Prostate gland (tissue), 2 donors: ENCODE measurements around the gene GPRC6A. TPM values are rescaled to one million over a fixed set of nuclear protein-coding genes. Genes with fewer than 3 reads are reported as not detected.
"Not testable (repeated sequence)": the region's sequence is repeated elsewhere in the genome, so short reads cannot be mapped to it uniquely, and the experiment has no call there.

Experiments used
- DNase-seq: peaks from one replicate; pipeline ENCODE4 v3.0.0-alpha.2; 2019; ENCODE audit warnings: low spot score
- H3K27ac ChIP-seq, 2 donors: fragments of 200-600 bp; sonication (generic); 2 replicates each; pipeline ENCODE4 v1.5.1; 2017 to 2019
- H3K27me3 ChIP-seq: fragments of 200-600 bp; sonication (generic); replicated peaks from 2 replicates; pipeline ENCODE4 v1.5.1; 2019; ENCODE audit not compliant: insufficient read depth
- H3K36me3 ChIP-seq, 2 donors: fragments of 200-600 bp; sonication (generic); 1 replicate in 1 of 2; 2 replicates in 1 of 2; pipeline versions ENCODE4 v1.5.1 to v1.8.1; 2017 to 2019
- H3K4me1 ChIP-seq: fragments of 200-600 bp; sonication (generic); replicated peaks from 2 replicates; pipeline ENCODE4 v1.5.1; 2019
- H3K4me3 ChIP-seq, 2 donors: fragments of 200-600 bp; sonication (generic); 2 replicates each; pipeline ENCODE4 v1.5.1; 2017 to 2019
- H3K9me3 ChIP-seq: fragments of 200-600 bp; sonication (generic); 2 replicates; pipeline ENCODE4 v1.5.1; 2017
- CTCF ChIP-seq, 4 experiments: fragments of 200-600 bp in 2 of 4; fragments of 450-650 bp in 2 of 4; sonication (generic) in 2 of 4; IDR thresholded peaks; 1 replicate in 3 of 4; 2 replicates in 1 of 4; pipeline ENCODE4 v1.5.1; 2016 to 2019; ENCODE audit warnings: antibody characterized with exemption in 4 of 4, mild to moderate bottlenecking in 2 of 4, moderate library complexity in 2 of 4
- POLR2A ChIP-seq: fragments of 450-650 bp; IDR thresholded peaks from one replicate; pipeline ENCODE4 v1.6.1; 2016; ENCODE audit warnings: antibody characterized with exemption, mild to moderate bottlenecking
- POLR2AphosphoS5 ChIP-seq: sonication (generic); formaldehyde crosslinking; IDR thresholded peaks from one replicate; pipeline ENCODE4 v1.6.1; 2017; ENCODE audit warnings: antibody characterized with exemption
- WGBS: methylation state at CpG from one replicate; pipeline ENCODE4 v1.1.5; 2018; 5-methylcytosine and 5-hydroxymethylcytosine counted together
- intact Hi-C: fragments of 100-400 bp; cut with DNase I; formaldehyde crosslinking; loops from one replicate; pipeline ENCODE4 v1.14.2; 2022
- total RNA-seq, 2 donors: library from RNA; depleted of rRNA; stranded (reverse); fragments of >200 nt; gene quantifications; one replicate each; pipeline ENCODE4 v1.1.0, GENCODE V29; 2016

Gene GPRC6A
- total RNA-seq, 2 donors from 2014 or later = 0.18 TPM; not detected in 1

DNA sequence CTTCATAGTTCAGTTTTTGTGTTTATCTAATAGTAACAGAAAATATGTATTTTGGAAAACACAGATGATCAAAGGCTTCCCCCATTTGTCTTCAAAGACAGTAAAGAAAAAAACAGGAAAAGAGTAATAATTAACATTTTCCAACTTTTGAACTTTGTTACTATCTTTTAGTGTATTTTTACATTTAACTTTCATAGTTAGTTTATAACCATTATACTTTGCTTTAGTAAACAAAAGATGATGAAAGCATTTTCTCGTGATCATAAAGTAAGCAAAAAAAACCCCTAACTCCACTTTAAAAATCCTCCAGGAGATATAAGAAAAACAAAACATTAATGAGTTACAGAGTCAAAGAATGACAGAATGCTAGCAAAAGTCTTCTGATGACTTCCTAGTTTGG lies 13.6 kb upstream of the GPRC6A start:
- H3K27ac ChIP-seq = no peak overlapping the region
- 24% methylated on average over 1 of the region's 1 CpG for WGBS
- no peaks in the 10 kb centered on the region for H3K27me3 ChIP-seq
- H3K9me3 ChIP-seq = no peaks in the 10 kb centered on the region
- TF ChIP-seq POLR2A (no peak), CTCF (IDR thresholded peaks at IDR 0.05) (no peak), POLR2AphosphoS5 (no peak)
- no peaks in the 10 kb centered on the region for H3K4me1 ChIP-seq
- H3K4me3 ChIP-seq = no peak overlapping the region
- intact Hi-C loops = no loop called here
- no peaks in the 10 kb centered on the region for H3K36me3 ChIP-seq
- DNase-seq = no peak

GRCh38 chr6:116840091-116840490 lies 11.2 kb upstream of the GPRC6A start:
- intact Hi-C loops = no loop called here
- Histone ChIP-seq H3K27ac (no peak overlapping the region), H3K4me1 (no peaks in the 10 kb centered on the region), H3K36me3 (no peaks in the 10 kb centered on the region), H3K27me3 (no peaks in the 10 kb centered on the region), H3K9me3 (no peaks in the 10 kb centered on the region), H3K4me3 (no peak overlapping the region)
- whole genome bisulfite sequencing = 65% methylated on average over 2 of the region's 2 CpGs
- no peak for DNase-seq
- TF ChIP-seq POLR2AphosphoS5 (no peak), CTCF (IDR thresholded peaks at IDR 0.05) (no peak), POLR2A (no peak)

DNA sequence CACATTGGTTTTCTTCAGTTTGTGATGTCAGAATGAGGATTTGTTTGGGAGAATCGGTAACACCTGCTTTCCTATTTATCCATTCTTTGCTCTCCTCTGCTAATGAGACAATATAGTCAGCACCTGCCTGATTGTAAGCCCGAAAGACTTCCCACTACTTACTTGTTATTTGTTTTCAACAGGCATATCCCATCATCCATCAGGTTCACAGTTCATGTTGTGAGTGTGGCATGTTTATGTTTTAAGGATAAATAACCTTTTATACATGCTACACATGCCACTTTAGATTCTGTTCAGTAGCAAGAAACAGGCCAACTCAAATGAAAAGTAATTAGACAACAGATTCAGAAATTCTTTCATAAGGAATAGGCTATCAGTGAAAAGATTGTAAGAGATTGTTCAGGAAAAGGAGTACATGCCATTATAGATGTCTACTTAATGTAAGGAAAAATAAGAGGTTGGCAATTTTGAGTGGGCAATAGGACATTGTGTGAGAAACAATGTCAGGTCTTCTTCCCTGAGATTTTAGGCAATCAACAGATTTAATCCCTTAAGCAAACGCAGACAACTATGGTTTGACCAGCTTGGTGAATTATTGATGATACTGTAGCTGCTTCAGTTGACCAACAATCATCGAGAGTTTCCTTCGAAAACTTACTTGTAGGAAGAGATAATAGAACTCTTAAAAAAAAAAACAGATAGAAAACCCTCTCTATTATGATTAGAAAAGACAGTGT lies 7.9 kb upstream of the GPRC6A start:
- no peaks in the 10 kb centered on the region for H3K4me1 ChIP-seq
- H3K27me3 ChIP-seq = no peaks in the 10 kb centered on the region
- no peaks in the 10 kb centered on the region for H3K9me3 ChIP-seq
- intact Hi-C loops = no loop called here
- no peak overlapping the region for H3K4me3 ChIP-seq
- no peak overlapping the region for H3K27ac ChIP-seq
- no peaks in the 10 kb centered on the region for H3K36me3 ChIP-seq
- DNase-seq = no peak
- WGBS = 95% methylated on average over 5 of the region's 5 CpGs
- TF ChIP-seq POLR2A (no peak), CTCF (IDR thresholded peaks at IDR 0.05) (no peak), POLR2AphosphoS5 (no peak)

DNA sequence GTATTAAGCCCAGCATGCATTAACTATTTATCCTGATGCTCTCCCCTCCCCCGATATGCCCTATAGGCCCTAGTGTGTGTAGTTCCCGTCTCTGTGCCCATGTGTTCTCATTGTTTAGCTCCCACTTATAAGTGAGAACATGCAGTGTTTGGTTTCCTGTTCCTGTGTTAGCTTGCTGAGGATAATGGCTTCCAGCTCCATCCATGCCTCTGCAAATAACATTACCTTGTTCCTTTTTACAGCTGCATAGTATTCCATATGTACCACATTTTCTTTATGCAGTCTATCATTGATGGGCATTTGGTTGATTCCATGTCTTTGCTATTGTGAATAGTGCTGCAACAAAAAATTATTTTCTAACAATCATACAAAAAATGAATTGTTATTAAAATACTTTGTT lies 5.6 kb upstream of the GPRC6A start:
- intact Hi-C loops = not testable (repeated sequence)

DNA sequence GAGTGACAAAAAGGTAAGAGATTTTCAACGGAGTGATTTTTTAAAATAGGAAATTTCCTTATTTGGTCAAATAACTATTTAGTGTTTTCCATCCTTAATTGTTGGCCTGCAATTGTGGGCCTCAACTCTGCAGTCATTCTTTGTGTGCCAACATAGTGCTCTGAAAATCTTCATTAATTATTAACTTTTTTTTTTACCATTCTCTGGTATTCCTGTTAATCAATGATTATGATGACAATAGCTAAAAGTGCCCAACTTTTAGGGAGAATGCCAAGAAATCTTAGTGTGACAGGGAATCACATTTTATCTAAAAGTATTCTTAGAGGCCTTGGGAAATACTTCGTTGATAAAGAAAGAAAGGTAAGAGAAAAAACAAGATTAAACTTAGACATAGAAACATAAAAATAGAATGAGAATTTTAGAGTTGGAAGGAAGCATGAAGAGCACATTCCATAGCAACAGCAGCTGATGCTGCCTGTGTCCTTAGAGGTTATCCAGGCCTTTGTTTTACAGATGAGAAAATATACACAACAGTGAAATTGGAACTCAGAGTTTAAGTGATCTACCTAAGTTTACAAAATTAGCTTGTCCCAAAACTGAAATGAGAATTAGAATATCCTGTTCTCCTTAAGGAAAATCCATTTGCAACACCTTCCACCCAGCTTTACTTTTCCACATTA lies 1.2 kb downstream of the GPRC6A start:
- TF ChIP-seq POLR2A (no peak), POLR2AphosphoS5 (no peak), CTCF (IDR thresholded peaks at IDR 0.05) (no peak)
- DNase-seq = no peak
- 56% methylated on average over 2 of the region's 2 CpGs for WGBS
- H3K27ac ChIP-seq = no peak overlapping the region
- no peaks in the 10 kb centered on the region for H3K4me1 ChIP-seq
- no peak overlapping the region for H3K4me3 ChIP-seq
- H3K36me3 ChIP-seq = no peaks in the 10 kb centered on the region
- intact Hi-C loops = no loop called here
- H3K9me3 ChIP-seq = no peaks in the 10 kb centered on the region
- H3K27me3 ChIP-seq = no peaks in the 10 kb centered on the region

More for the DNA sequence above, 5.6 kb upstream of the GPRC6A start:
- H3K4me1 ChIP-seq, DNase-seq, H3K27me3 ChIP-seq, H3K27ac ChIP-seq, H3K9me3 ChIP-seq, H3K36me3 ChIP-seq, H3K4me3 ChIP-seq: not testable (repeated sequence)
- WGBS = 98% methylated on average over 2 of the region's 2 CpGs

GRCh38 chr6:116816336-116816735 lies 12.5 kb downstream of the GPRC6A start:
- DNase-seq, H3K27me3 ChIP-seq, H3K27ac ChIP-seq, H3K4me3 ChIP-seq, intact Hi-C loops, H3K9me3 ChIP-seq, H3K36me3 ChIP-seq, H3K4me1 ChIP-seq: not testable (repeated sequence)
- WGBS = 91% methylated on average over 15 of the region's 15 CpGs
